GM21723 (cell line): ENCODE data around the gene TPRX1.
"Not testable (repeated sequence)": the region's sequence is repeated elsewhere in the genome, so short reads cannot be mapped to it uniquely, and the experiment has no call there.

Source experiments
- ATAC-seq: cut with Tn5 transposase; IDR thresholded peaks from one replicate; pipeline ENCODE4 v1.9.1; 2021; ENCODE audit warnings: mild to moderate bottlenecking, moderate library complexity; ENCODE audit not compliant: unreplicated experiment

Gene TPRX1

GRCh38 chr19:47804451-47804850 lies at the start of gene TPRX1:
Gene TPRX1, minus strand, starts transcription at chr19:47804551. Its CDS starts 12 bp downstream, at chr19:47804539.
- ATAC-seq, result not testable (repeated sequence)

GRCh38 chr19:47853003-47853402 lies 48.7 kb upstream of the TPRX1 start:
- ATAC-seq, result no peak

GRCh38 chr19:47848823-47849473 lies 44.6 kb upstream of the TPRX1 start:
- ATAC-seq, result no peak

GRCh38 chr19:47848425-47848822 lies 44.1 kb upstream of the TPRX1 start:
- no peak for ATAC-seq

- ATAC-seq, result no peak
Measured at GRCh38 chr19:47842941-47843340, 38.6 kb upstream of the TPRX1 start.

- ATAC-seq, result no peak
Measured at GRCh38 chr19:47839913-47840312, 35.6 kb upstream of the TPRX1 start.

GRCh38 chr19:47839411-47839810 lies 35.1 kb upstream of the TPRX1 start:
- no peak for ATAC-seq

GRCh38 chr19:47836038-47836437 lies 31.7 kb upstream of the TPRX1 start:
- no peak for ATAC-seq

GRCh38 chr19:47832723-47833122 lies 28.4 kb upstream of the TPRX1 start:
- no peak for ATAC-seq

GRCh38 chr19:47826800-47827199 lies 22.4 kb upstream of the TPRX1 start:
- ATAC-seq, result no peak

- ATAC-seq, result no peak
Measured at GRCh38 chr19:47824396-47824795, 20.0 kb upstream of the TPRX1 start.

GRCh38 chr19:47821460-47822020 lies 17.2 kb upstream of the TPRX1 start, which contains the start of gene CRX:
Gene CRX, plus strand, starts transcription at chr19:47821937. Its CDS starts 12,507 bp downstream, at chr19:47834444.
- no peak for ATAC-seq

GRCh38 chr19:47820410-47820809 lies 16.1 kb upstream of the TPRX1 start:
- no peak for ATAC-seq

GRCh38 chr19:47819858-47820257 lies 15.5 kb upstream of the TPRX1 start:
- no peak for ATAC-seq

- ATAC-seq, result not testable (repeated sequence)
Measured at GRCh38 chr19:47818221-47818620, 13.9 kb upstream of the TPRX1 start.

GRCh38 chr19:47816270-47816669 lies 11.9 kb upstream of the TPRX1 start:
- not testable (repeated sequence) for ATAC-seq

GRCh38 chr19:47813995-47814328 lies 9.6 kb upstream of the TPRX1 start:
- ATAC-seq, result no peak

GRCh38 chr19:47813304-47813994 lies 9.1 kb upstream of the TPRX1 start:
- ATAC-seq, result no peak

GRCh38 chr19:47806435-47806834 lies 2.1 kb upstream of the TPRX1 start:
- no peak for ATAC-seq

- ATAC-seq, result no peak
Measured at GRCh38 chr19:47805313-47805712, 962 bp upstream of the TPRX1 start.

- not testable (repeated sequence) for ATAC-seq
Measured at GRCh38 chr19:47803671-47804070, 680 bp downstream of the TPRX1 start.

- not testable (repeated sequence) for ATAC-seq
Measured at GRCh38 chr19:47803148-47803547, 1.2 kb downstream of the TPRX1 start.
